Mesendoderm (in vitro differentiated cells): ENCODE data around the gene GNG12.

Source experiments
- DNase-seq: peaks from one replicate; pipeline ENCODE4 v3.0.0; 2013
- H2AK5ac ChIP-seq: 2 replicates; pipeline ENCODE4 v1.6.1; 2013; ENCODE audit warnings: low read length, inconsistent platforms
- H2BK120ac ChIP-seq: 2 replicates; pipeline ENCODE4 v1.6.1; 2013; ENCODE audit warnings: low read depth, mild to moderate bottlenecking, low read length, moderate library complexity, mixed read lengths
- H2BK15ac ChIP-seq: replicated peaks from 2 replicates; pipeline ENCODE4 v1.6.1; 2013; ENCODE audit warnings: low read depth, mild to moderate bottlenecking, moderate library complexity
- H2BK5ac ChIP-seq: 2 replicates; pipeline ENCODE4 v1.6.1; 2013; ENCODE audit warnings: low read length, inconsistent platforms
- H3K18ac ChIP-seq: 2 replicates; pipeline ENCODE4 v1.6.1; 2013; ENCODE audit warnings: mild to moderate bottlenecking, low read length, mixed read lengths
- H3K23ac ChIP-seq: one replicate; pipeline ENCODE4 v1.6.1; 2013; ENCODE audit warnings: low read length
- H3K27ac ChIP-seq: 2 replicates; pipeline ENCODE4 v1.5.1; 2013; ENCODE audit warnings: low read depth, mild to moderate bottlenecking, inconsistent platforms, low read length, moderate library complexity
- H3K27me3 ChIP-seq: 2 replicates; pipeline ENCODE4 v1.6.1; 2013; ENCODE audit warnings: low read length, control low read depth, mild to moderate bottlenecking, inconsistent platforms; ENCODE audit not compliant: insufficient read depth, poor library complexity
- H3K36me3 ChIP-seq: 2 replicates; pipeline ENCODE4 v1.6.1; 2013; ENCODE audit warnings: low read length, inconsistent platforms; ENCODE audit not compliant: control insufficient read depth, insufficient read depth
- H3K4ac ChIP-seq: one replicate; pipeline ENCODE4 v1.6.1; 2013; ENCODE audit warnings: low read depth, mild to moderate bottlenecking, low read length, moderate library complexity
- H3K4me1 ChIP-seq: 2 replicates; pipeline ENCODE4 v1.6.1; 2013; ENCODE audit warnings: low read depth, low read length, inconsistent platforms; ENCODE audit not compliant: control insufficient read depth
- H3K4me2 ChIP-seq: 2 replicates; pipeline ENCODE4 v1.6.1; 2013; ENCODE audit warnings: low read length
- H3K4me3 ChIP-seq: 2 replicates; pipeline ENCODE4 v1.5.1; 2013; ENCODE audit warnings: mild to moderate bottlenecking, low read length
- H3K56ac ChIP-seq: one replicate; pipeline ENCODE4 v1.6.1; 2013; ENCODE audit warnings: low read length
- H3K79me1 ChIP-seq: 2 replicates; pipeline ENCODE4 v1.6.1; 2013; ENCODE audit warnings: low read length, inconsistent platforms
- H3K79me2 ChIP-seq: 2 replicates; pipeline ENCODE4 v1.6.1; 2013; ENCODE audit warnings: mild to moderate bottlenecking, low read length; ENCODE audit not compliant: control insufficient read depth, insufficient read depth
- H3K9ac ChIP-seq: 2 replicates; pipeline ENCODE4 v1.6.1; 2013; ENCODE audit warnings: low read length, inconsistent platforms
- H4K5ac ChIP-seq: one replicate; pipeline ENCODE4 v1.6.1; 2013; ENCODE audit warnings: low read length
- H4K8ac ChIP-seq: one replicate; pipeline ENCODE4 v1.6.1; 2013; ENCODE audit warnings: low read depth, mild to moderate bottlenecking, control low read depth, low read length, moderate library complexity
- WGBS: extraction: QIAGEN DNeasy Blood & Tissue Kit; methylation state at CpG from one replicate; pipeline ENCODE4 v1.1.7; 2013; ENCODE audit warnings: low lambda C conversion rate, missing lambda C conversion rate; ENCODE audit not compliant: insufficient coverage; ENCODE audit errors: extremely low coverage; 5-methylcytosine and 5-hydroxymethylcytosine counted together

GNG12 gene

GRCh38 chr1:67777440-67777839, 55.8 kb downstream of the GNG12 start:
- H3K36me3 ChIP-seq = no peaks in the 10 kb centered on the region
- no peaks in the 10 kb centered on the region for H3K27me3 ChIP-seq
- H4K5ac ChIP-seq = no peak overlapping the region
- H2BK5ac ChIP-seq = no peak overlapping the region
- H3K4me3 ChIP-seq = no peak overlapping the region
- no CpG with 5 or more reads among the region's 4 CpGs for WGBS
- H2BK120ac ChIP-seq = no peak overlapping the region
- no peak overlapping the region for H3K4ac ChIP-seq
- H3K27ac ChIP-seq = no peak overlapping the region
- DNase-seq = no peak
- H3K79me1 ChIP-seq = no peaks in the 10 kb centered on the region
- H3K18ac ChIP-seq = no peak overlapping the region
- H3K56ac ChIP-seq = no peak overlapping the region
- no peak overlapping the region for H4K8ac ChIP-seq
- no peaks in the 10 kb centered on the region for H3K79me2 ChIP-seq
- H2BK15ac ChIP-seq = no peak overlapping the region
- H2AK5ac ChIP-seq = no peak overlapping the region
- H3K9ac ChIP-seq = no peak overlapping the region
- no peaks in the 10 kb centered on the region for H3K4me1 ChIP-seq
- H3K23ac ChIP-seq = no peak overlapping the region
- no peak overlapping the region for H3K4me2 ChIP-seq

GRCh38 chr1:67777016-67777415, 56.3 kb downstream of the GNG12 start:
- Histone ChIP-seq H4K8ac (no peak overlapping the region), H2BK5ac (no peak overlapping the region), H2BK120ac (no peak overlapping the region), H4K5ac (no peak overlapping the region), H3K23ac (no peak overlapping the region), H3K79me1 (no peaks in the 10 kb centered on the region), H3K4me3 (no peak overlapping the region), H3K4ac (no peak overlapping the region), H2AK5ac (no peak overlapping the region), H3K4me1 (no peaks in the 10 kb centered on the region), H3K9ac (no peak overlapping the region), H3K18ac (no peak overlapping the region), H3K27me3 (no peaks in the 10 kb centered on the region), H2BK15ac (no peak overlapping the region), H3K36me3 (no peaks in the 10 kb centered on the region), H3K56ac (no peak overlapping the region), H3K4me2 (no peak overlapping the region), H3K27ac (no peak overlapping the region), H3K79me2 (no peaks in the 10 kb centered on the region)
- no peak for DNase-seq

- Histone ChIP-seq H3K36me3 (no peaks in the 10 kb centered on the region), H2AK5ac (no peak overlapping the region), H3K4me2 (no peak overlapping the region), H3K56ac (no peak overlapping the region), H3K18ac (no peak overlapping the region), H3K4me3 (no peak overlapping the region), H3K79me2 (no peaks in the 10 kb centered on the region), H3K79me1 (no peaks in the 10 kb centered on the region), H3K27ac (no peak overlapping the region), H3K4me1 (no peaks in the 10 kb centered on the region), H2BK15ac (no peak overlapping the region), H3K9ac (no peak overlapping the region), H2BK120ac (no peak overlapping the region), H3K4ac (no peak overlapping the region), H2BK5ac (no peak overlapping the region), H4K5ac (no peak overlapping the region), H4K8ac (no peak overlapping the region), H3K27me3 (no peaks in the 10 kb centered on the region), H3K23ac (no peak overlapping the region)
- DNase-seq = no peak
- no CpG with 5 or more reads among the region's 4 CpGs for WGBS
Measured at GRCh38 chr1:67773462-67773861, 59.8 kb downstream of the GNG12 start.

GRCh38 chr1:67771749-67772148, 61.5 kb downstream of the GNG12 start:
- H3K27me3 ChIP-seq = no peaks in the 10 kb centered on the region
- H3K4me2 ChIP-seq = no peak overlapping the region
- no peak overlapping the region for H3K27ac ChIP-seq
- no peaks in the 10 kb centered on the region for H3K36me3 ChIP-seq
- no peaks in the 10 kb centered on the region for H3K79me1 ChIP-seq
- no peak overlapping the region for H3K23ac ChIP-seq
- H2BK15ac ChIP-seq = no peak overlapping the region
- H4K5ac ChIP-seq = no peak overlapping the region
- no peak overlapping the region for H4K8ac ChIP-seq
- no peak overlapping the region for H2BK120ac ChIP-seq
- DNase-seq = no peak
- no peak overlapping the region for H3K18ac ChIP-seq
- no peak overlapping the region for H2BK5ac ChIP-seq
- no peak overlapping the region for H3K4ac ChIP-seq
- H3K4me1 ChIP-seq = no peaks in the 10 kb centered on the region
- WGBS = no CpG with 5 or more reads among the region's 1 CpG
- no peak overlapping the region for H3K4me3 ChIP-seq
- H2AK5ac ChIP-seq = no peak overlapping the region
- H3K56ac ChIP-seq = no peak overlapping the region
- H3K79me2 ChIP-seq = no peaks in the 10 kb centered on the region
- H3K9ac ChIP-seq = no peak overlapping the region

GRCh38 chr1:67771152-67771551, 62.1 kb downstream of the GNG12 start:
- no peak overlapping the region for H3K4ac ChIP-seq
- no peak overlapping the region for H3K27ac ChIP-seq
- H3K56ac ChIP-seq = no peak overlapping the region
- no peak overlapping the region for H3K23ac ChIP-seq
- no peaks in the 10 kb centered on the region for H3K4me1 ChIP-seq
- no peak overlapping the region for H3K18ac ChIP-seq
- H3K27me3 ChIP-seq = no peaks in the 10 kb centered on the region
- no peak overlapping the region for H3K4me2 ChIP-seq
- no peaks in the 10 kb centered on the region for H3K79me1 ChIP-seq
- no peak overlapping the region for H4K5ac ChIP-seq
- no CpG with 5 or more reads among the region's 6 CpGs for WGBS
- no peak overlapping the region for H2BK5ac ChIP-seq
- H3K4me3 ChIP-seq = no peak overlapping the region
- H2BK120ac ChIP-seq = no peak overlapping the region
- peak; percentile 66 for DNase-seq
- no peak overlapping the region for H2BK15ac ChIP-seq
- H2AK5ac ChIP-seq = no peak overlapping the region
- H3K79me2 ChIP-seq = no peaks in the 10 kb centered on the region
- H3K9ac ChIP-seq = no peak overlapping the region
- H3K36me3 ChIP-seq = no peaks in the 10 kb centered on the region
- no peak overlapping the region for H4K8ac ChIP-seq

- H4K8ac ChIP-seq = no peak overlapping the region
- H3K56ac ChIP-seq = no peak overlapping the region
- no peaks in the 10 kb centered on the region for H3K79me2 ChIP-seq
- no peak overlapping the region for H3K4me2 ChIP-seq
- no peak overlapping the region for H3K27ac ChIP-seq
- no peak overlapping the region for H3K4me3 ChIP-seq
- no peaks in the 10 kb centered on the region for H3K27me3 ChIP-seq
- no peak overlapping the region for H2AK5ac ChIP-seq
- no peak overlapping the region for H3K18ac ChIP-seq
- no peak overlapping the region for H2BK5ac ChIP-seq
- no peak overlapping the region for H3K9ac ChIP-seq
- no peak overlapping the region for H3K23ac ChIP-seq
- no peaks in the 10 kb centered on the region for H3K36me3 ChIP-seq
- no peak for DNase-seq
- no peak overlapping the region for H2BK120ac ChIP-seq
- H3K4ac ChIP-seq = no peak overlapping the region
- no peak overlapping the region for H2BK15ac ChIP-seq
- H3K79me1 ChIP-seq = no peaks in the 10 kb centered on the region
- H4K5ac ChIP-seq = no peak overlapping the region
- no peaks in the 10 kb centered on the region for H3K4me1 ChIP-seq
- WGBS = 100% methylated on average over 1 of the region's 6 CpGs
Measured at GRCh38 chr1:67769633-67770256, 63.5 kb downstream of the GNG12 start.
